Measurements from ENCODE around the gene RIN1. TPM values are rescaled to one million over a fixed set of nuclear protein-coding genes. Genes with fewer than 3 reads are reported as not detected.

RIN1 gene
- total and polyA plus RNA-seq, 2 of the 13 experiments (the other 11 are each of a cell fraction or from before 2014, with no cell fraction given) = 2.4 to 4.1 TPM

- no peak for TF ChIP-seq HOMEZ (CRISPR knock-in tag; IDR thresholded peaks at IDR 0.05; ENCODE audit: low read depth)
- TF ChIP-seq FOSL2 (CRISPR knock-in tag; IDR thresholded peaks at IDR 0.05) = peak; percentile 33; the same call in 1 of the 2 replicates
- TF ChIP-seq TERF1 (CRISPR knock-in tag; IDR thresholded peaks at IDR 0.05) = no peak; the same call in 1 of the 2 replicates
- peak; percentile 42 for TF ChIP-seq HIVEP1 (CRISPR knock-in tag; IDR thresholded peaks at IDR 0.05)
- no peak for TF ChIP-seq EED (CRISPR knock-in tag; IDR thresholded peaks at IDR 0.05)
- no peak for TF ChIP-seq ZNF570 (CRISPR knock-in tag; IDR thresholded peaks at IDR 0.05; ENCODE audit: borderline replicate concordance)
- TF ChIP-seq TMF1 (CRISPR knock-in tag; IDR thresholded peaks at IDR 0.05; ENCODE audit: low read depth) = peak; percentile 18; the same call in 1 of the 2 replicates
- TF ChIP-seq KIAA2018 (CRISPR knock-in tag; IDR thresholded peaks at IDR 0.05; ENCODE audit: borderline replicate concordance) = no peak
- peak; percentile 9; the same call in 1 of the 2 replicates for TF ChIP-seq KAT7 (CRISPR knock-in tag; IDR thresholded peaks at IDR 0.05; ENCODE audit: borderline replicate concordance)
- TF ChIP-seq SALL1 (CRISPR knock-in tag; IDR thresholded peaks at IDR 0.05) = peak; percentile 69
- no peak for TF ChIP-seq DMTF1 (CRISPR knock-in tag; IDR thresholded peaks at IDR 0.05)
- TF ChIP-seq MBNL3 (CRISPR knock-in tag; conservative IDR thresholded peaks at IDR 0.05) = no peak
- no peak for TF ChIP-seq ZNF841 (CRISPR knock-in tag; IDR thresholded peaks at IDR 0.05; ENCODE audit: borderline replicate concordance)
- peak; percentile 89 for TF ChIP-seq ZFY (CRISPR knock-in tag; IDR thresholded peaks at IDR 0.05)
These were observed 47.3 kb downstream of the RIN1 start, which contains the start of gene YIF1A (continued) for GRCh38 chr11:66288671-66289547.

Data from HepG2 (cell line).